PC-9 (cell line): ENCODE measurements around the gene ACP6. TPM values are rescaled to one million over a fixed set of nuclear protein-coding genes. Genes with fewer than 3 reads are reported as not detected.

Experiments
- BruUV-seq: library from RNA; stranded (reverse); fragments of 400-500 nt; replicated peaks from 2 replicates; lab custom pipeline; 2021; lab: Mats Ljungman, UMichigan
- CTCF ChIA-PET: fragments of 300-600 bp; sonication (Branson Sonifier 250); formaldehyde crosslinking; loops from one replicate; lab custom pipeline; 2022; ENCODE audit warnings: antibody characterized with exemption; lab: Charles Lee
- POLR2A ChIA-PET: fragments of 300-600 bp; sonication (Branson Sonifier 250); formaldehyde crosslinking; loops from one replicate; lab custom pipeline; 2022; ENCODE audit warnings: antibody characterized with exemption; ENCODE audit not compliant: unreplicated experiment; lab: Charles Lee
- DNase-seq, 2 experiments: peaks; one replicate each; pipeline versions ENCODE4 v3.0.0 to v3.0.0-alpha.2; 2015 to 2022; ENCODE audit warnings: mixed read lengths in 1 of 2
- H2AFZ ChIP-seq: fragments of 200-600 bp; sonication (generic); 2 replicates; pipeline ENCODE4 v1.8.1; 2017; ENCODE audit warnings: antibody characterized with exemption
- H3F3A ChIP-seq: fragments of 200-600 bp; sonication (generic); 2 replicates; pipeline ENCODE4 v1.8.1; 2017; ENCODE audit warnings: antibody characterized with exemption, mild to moderate bottlenecking, low read depth; ENCODE audit not compliant: insufficient read depth
- H3K27ac ChIP-seq: fragments of 200-600 bp; sonication (generic); 2 replicates; pipeline ENCODE4 v1.6.1; 2016; ENCODE audit warnings: mixed run types
- H3K27me3 ChIP-seq: fragments of 200-600 bp; sonication (generic); 2 replicates; pipeline ENCODE4 v1.6.1; 2016; ENCODE audit warnings: low read depth, mixed run types; ENCODE audit not compliant: insufficient read depth
- H3K36me3 ChIP-seq: fragments of 200-600 bp; sonication (generic); 2 replicates; pipeline ENCODE4 v1.6.1; 2016; ENCODE audit warnings: low read depth, mixed run types
- H3K4me1 ChIP-seq: fragments of 200-600 bp; sonication (generic); replicated peaks from 2 replicates; pipeline ENCODE4 v1.6.1; 2016; ENCODE audit warnings: mixed run types; ENCODE audit not compliant: insufficient read depth
- H3K4me2 ChIP-seq: fragments of 200-600 bp; sonication (generic); 2 replicates; pipeline ENCODE4 v1.6.1; 2017; ENCODE audit warnings: mixed run types
- H3K4me3 ChIP-seq: fragments of 200-600 bp; sonication (generic); 2 replicates; pipeline ENCODE4 v1.6.1; 2016; ENCODE audit warnings: mixed run types
- H3K79me2 ChIP-seq: fragments of 200-600 bp; sonication (generic); 2 replicates; pipeline ENCODE4 v1.6.1; 2017; ENCODE audit warnings: low read depth, mixed run types
- H3K9me2 ChIP-seq: fragments of 200-600 bp; sonication (generic); 2 replicates; pipeline ENCODE4 v1.8.1; 2017; ENCODE audit warnings: mild to moderate bottlenecking; ENCODE audit not compliant: insufficient read depth
- H3K9me3 ChIP-seq: fragments of 200-600 bp; sonication (generic); 2 replicates; pipeline ENCODE4 v1.8.1; 2016; ENCODE audit warnings: low read depth; ENCODE audit not compliant: insufficient read depth
- H4K20me1 ChIP-seq: fragments of 200-600 bp; sonication (generic); 2 replicates; pipeline ENCODE4 v1.8.1; 2017; ENCODE audit not compliant: insufficient read depth
- EZH2 ChIP-seq: fragments of 200-600 bp; sonication (generic); IDR thresholded peaks from 2 replicates; pipeline ENCODE4 v1.8.0; 2017; ENCODE audit warnings: antibody characterized with exemption, low read depth
- intact Hi-C: fragments of 100-400 bp; cut with micrococcal nuclease; formaldehyde crosslinking; loops from one replicate; pipeline ENCODE4 v1.10.0; 2022; ENCODE audit not compliant: unreplicated experiment
- total RNA-seq: library from RNA; stranded (reverse); gene quantifications from 2 replicates; pipeline ENCODE4 v1.2.3, GENCODE V29; 2021
- TF ChIP-seq, protein P1 (sequence below): fragments of 200-600 bp; sonication (generic); conservative IDR thresholded peaks from 2 replicates; pipeline ENCODE4 v1.6.1; 2017; ENCODE audit warnings: mixed run types, antibody characterized with exemption, mild to moderate bottlenecking, moderate library complexity

The ACP6 gene
- total RNA-seq, 1 experiment from 2014 or later = 71.4 TPM

GRCh38 chr1:147635342-147635741 is 35.0 kb downstream of the ACP6 start:
- H4K20me1 ChIP-seq = no peaks in the 10 kb centered on the region
- no peak overlapping the region for H3K4me2 ChIP-seq
- no TSS peak for BruUV-seq
- H2AFZ ChIP-seq = no peak overlapping the region
- CTCF ChIA-PET = interaction anchor here (1.8 kb wide), 1 partner anchor 257 kb away, joined by 6 read pairs; no protein-coding TSS in a partner anchor
- H3F3A ChIP-seq = peaks cover 20% of the 10 kb centered on the region; the same call in 1 of the 2 replicates
- intact Hi-C loops = no loop called here
- H3K27ac ChIP-seq = no peak overlapping the region
- DNase-seq = no peak
- H3K4me3 ChIP-seq = no peak overlapping the region
- no peaks in the 10 kb centered on the region for H3K27me3 ChIP-seq
- no peaks in the 10 kb centered on the region for H3K4me1 ChIP-seq
- no peak for TF ChIP-seq EZH2
- TF ChIP-seq, protein P1, sequence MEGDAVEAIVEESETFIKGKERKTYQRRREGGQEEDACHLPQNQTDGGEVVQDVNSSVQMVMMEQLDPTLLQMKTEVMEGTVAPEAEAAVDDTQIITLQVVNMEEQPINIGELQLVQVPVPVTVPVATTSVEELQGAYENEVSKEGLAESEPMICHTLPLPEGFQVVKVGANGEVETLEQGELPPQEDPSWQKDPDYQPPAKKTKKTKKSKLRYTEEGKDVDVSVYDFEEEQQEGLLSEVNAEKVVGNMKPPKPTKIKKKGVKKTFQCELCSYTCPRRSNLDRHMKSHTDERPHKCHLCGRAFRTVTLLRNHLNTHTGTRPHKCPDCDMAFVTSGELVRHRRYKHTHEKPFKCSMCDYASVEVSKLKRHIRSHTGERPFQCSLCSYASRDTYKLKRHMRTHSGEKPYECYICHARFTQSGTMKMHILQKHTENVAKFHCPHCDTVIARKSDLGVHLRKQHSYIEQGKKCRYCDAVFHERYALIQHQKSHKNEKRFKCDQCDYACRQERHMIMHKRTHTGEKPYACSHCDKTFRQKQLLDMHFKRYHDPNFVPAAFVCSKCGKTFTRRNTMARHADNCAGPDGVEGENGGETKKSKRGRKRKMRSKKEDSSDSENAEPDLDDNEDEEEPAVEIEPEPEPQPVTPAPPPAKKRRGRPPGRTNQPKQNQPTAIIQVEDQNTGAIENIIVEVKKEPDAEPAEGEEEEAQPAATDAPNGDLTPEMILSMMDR = no peak
- H3K79me2 ChIP-seq = no peaks in the 10 kb centered on the region
- H3K9me3 ChIP-seq = no peaks in the 10 kb centered on the region
- H3K9me2 ChIP-seq = no peaks in the 10 kb centered on the region
- H3K36me3 ChIP-seq = peaks cover 30% of the 10 kb centered on the region
- POLR2A ChIA-PET = no interaction called here

GRCh38 chr1:147634645-147635044 is 35.7 kb downstream of the ACP6 start:
- Histone ChIP-seq H3K4me2 (no peak overlapping the region), H3K9me3 (no peaks in the 10 kb centered on the region), H3F3A (peaks cover 20% of the 10 kb centered on the region; the same call in 1 of the 2 replicates), H3K79me2 (no peaks in the 10 kb centered on the region), H4K20me1 (no peaks in the 10 kb centered on the region), H3K4me1 (no peaks in the 10 kb centered on the region), H3K27me3 (no peaks in the 10 kb centered on the region), H3K9me2 (no peaks in the 10 kb centered on the region), H3K36me3 (peaks cover 28% of the 10 kb centered on the region), H3K27ac (no peak overlapping the region), H3K4me3 (no peak overlapping the region), H2AFZ (no peak overlapping the region)
- POLR2A ChIA-PET = no interaction called here
- DNase-seq = no peak
- no peak for TF ChIP-seq EZH2
- TF ChIP-seq, protein P1 = no peak
- intact Hi-C loops = no loop called here
- BruUV-seq = no TSS peak
- CTCF ChIA-PET = interaction anchor here (1.8 kb wide), 1 partner anchor 258 kb away, joined by 6 read pairs; no protein-coding TSS in a partner anchor

DNA sequence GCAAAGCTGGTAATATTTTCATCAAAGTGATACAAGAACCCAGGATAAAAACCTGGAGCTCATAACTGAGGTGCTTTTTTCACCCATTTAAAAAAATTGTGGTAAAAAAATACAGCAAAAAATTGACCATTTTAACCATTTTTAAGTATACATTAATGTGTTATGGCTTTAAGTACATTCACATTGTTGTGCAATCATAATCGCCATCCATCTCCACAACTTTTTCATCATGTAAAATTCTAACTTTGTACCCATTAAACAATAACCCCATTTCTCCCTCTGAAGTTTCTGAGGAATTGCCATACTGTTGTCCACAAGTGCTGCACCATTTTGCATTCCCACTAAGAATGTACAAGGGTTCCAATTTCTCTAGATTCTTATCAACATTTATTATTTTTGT is 36.6 kb downstream of the ACP6 start:
- no TSS peak for BruUV-seq
- H3K4me3 ChIP-seq = no peak overlapping the region
- intact Hi-C loops = no loop called here
- H3K27me3 ChIP-seq = no peaks in the 10 kb centered on the region
- no peaks in the 10 kb centered on the region for H3K9me3 ChIP-seq
- no peak overlapping the region for H3K27ac ChIP-seq
- no peaks in the 10 kb centered on the region for H3K9me2 ChIP-seq
- H3K36me3 ChIP-seq = peaks cover 22% of the 10 kb centered on the region
- CTCF ChIA-PET = no interaction called here
- H3K4me1 ChIP-seq = no peaks in the 10 kb centered on the region
- no peaks in the 10 kb centered on the region for H3K79me2 ChIP-seq
- DNase-seq = no peak
- no peak overlapping the region for H2AFZ ChIP-seq
- H3K4me2 ChIP-seq = no peak overlapping the region
- no peaks in the 10 kb centered on the region for H4K20me1 ChIP-seq
- peaks cover 21% of the 10 kb centered on the region; the same call in 1 of the 2 replicates for H3F3A ChIP-seq
- POLR2A ChIA-PET = no interaction called here
- TF ChIP-seq, protein P1 = no peak
- TF ChIP-seq EZH2 = no peak
